Dedifferentiated amniotic fluid mesenchymal stem cell (primary cell): ENCODE measurements around the gene ACOT9.
"Not testable (repeated sequence)": the region's sequence is repeated elsewhere in the genome, so short reads cannot be mapped to it uniquely, and the experiment has no call there.

Experiments used
- DNase-seq: peaks from one replicate; pipeline ENCODE4 v3.0.0-alpha.2; 2016; ENCODE audit errors: extremely low spot score

The ACOT9 gene

DNA sequence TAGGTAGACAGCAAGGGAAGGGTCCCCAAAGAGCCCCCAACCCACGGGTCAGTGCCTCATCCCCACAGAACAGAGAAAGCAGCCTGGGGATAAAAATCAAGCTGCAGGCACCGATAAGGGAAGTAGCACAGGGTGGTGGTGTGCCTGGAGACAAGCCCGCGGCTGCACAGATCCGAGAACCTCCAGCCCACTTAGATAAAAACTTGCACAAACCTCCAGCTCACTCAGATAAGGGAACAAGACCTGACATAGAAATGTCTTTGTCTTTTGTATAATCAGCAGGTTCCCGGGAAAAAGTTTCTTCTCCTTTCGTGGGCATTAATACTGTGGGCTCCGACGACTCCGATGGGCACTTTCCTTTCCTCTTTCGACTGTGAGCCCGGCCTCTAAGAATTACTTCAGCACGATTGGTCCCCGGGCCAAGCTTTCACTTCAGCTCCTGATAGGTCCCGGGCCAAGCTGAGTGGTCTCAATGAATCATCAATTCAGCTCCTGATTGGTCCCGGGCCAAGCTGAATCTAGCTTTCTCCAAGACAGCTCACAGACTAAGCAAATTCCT, 43.4 kb downstream of the ACOT9 start:
- no peak for DNase-seq

DNA sequence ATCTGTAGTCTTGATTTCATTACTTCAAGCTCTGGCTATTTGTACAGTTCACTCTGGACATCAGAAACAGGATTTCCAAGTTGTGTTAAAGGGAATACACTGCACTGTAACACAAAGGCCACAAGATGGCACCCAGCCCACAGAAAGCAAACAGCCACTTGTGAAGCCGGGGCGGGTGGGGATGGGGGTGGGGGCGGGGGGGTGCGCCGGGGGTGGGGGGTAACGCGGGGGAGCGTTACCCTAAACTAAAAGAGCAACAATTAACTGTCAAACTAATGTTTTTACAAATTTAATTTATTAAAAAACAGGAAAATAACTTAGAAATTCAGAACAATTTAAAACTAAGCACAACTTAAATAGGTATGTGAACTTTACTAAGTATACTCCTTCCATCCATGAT, 48.5 kb downstream of the ACOT9 start:
- peak; percentile 42 for DNase-seq

DNA sequence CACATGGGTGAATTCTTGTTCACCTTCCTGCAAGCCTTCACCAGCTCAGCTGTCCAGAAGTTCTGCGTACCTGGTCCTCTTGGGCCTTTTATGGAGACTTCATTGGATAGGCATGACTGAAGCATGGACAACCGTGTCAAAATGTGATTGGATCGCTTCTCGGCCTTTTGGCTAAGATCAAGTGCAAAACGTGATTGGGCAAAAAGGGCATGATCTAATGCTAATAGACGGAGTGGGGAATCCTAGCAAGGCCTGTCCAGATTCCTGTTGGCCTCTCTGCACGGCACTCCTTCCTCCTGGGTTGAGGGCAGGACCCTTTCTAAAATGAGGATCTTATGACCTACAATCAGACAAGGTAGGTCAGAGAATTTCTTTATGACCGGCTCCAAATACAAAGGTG, 50.9 kb downstream of the ACOT9 start:
- DNase-seq, result no peak

- not testable (repeated sequence) for DNase-seq
Observed at GRCh38 chrX:23676486-23676885, 66.6 kb downstream of the ACOT9 start.

GRCh38 chrX:23673108-23673507, 70.0 kb downstream of the ACOT9 start:
- no peak for DNase-seq

- no peak for DNase-seq
Observed at GRCh38 chrX:23670528-23670927, 72.5 kb downstream of the ACOT9 start.

DNA sequence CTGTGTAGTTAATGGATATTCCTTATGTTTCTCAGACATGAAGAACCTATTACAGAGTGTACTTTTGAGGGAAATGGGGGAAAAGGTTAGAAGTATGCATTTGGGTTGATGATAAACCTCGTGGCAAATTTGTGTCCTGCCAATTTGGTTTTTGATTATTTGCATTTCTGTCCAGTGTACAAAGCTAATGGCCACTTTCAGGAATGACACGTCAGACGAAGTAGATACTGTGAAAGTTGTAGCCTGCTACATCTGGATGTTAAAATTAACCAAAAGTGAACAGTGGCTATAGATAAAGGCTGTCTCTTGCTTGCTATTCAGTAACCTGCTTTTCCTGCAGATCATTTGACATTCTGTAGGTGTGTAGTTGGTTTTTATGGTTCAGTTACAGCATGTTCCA, 74.7 kb downstream of the ACOT9 start:
- DNase-seq, result no peak

DNA sequence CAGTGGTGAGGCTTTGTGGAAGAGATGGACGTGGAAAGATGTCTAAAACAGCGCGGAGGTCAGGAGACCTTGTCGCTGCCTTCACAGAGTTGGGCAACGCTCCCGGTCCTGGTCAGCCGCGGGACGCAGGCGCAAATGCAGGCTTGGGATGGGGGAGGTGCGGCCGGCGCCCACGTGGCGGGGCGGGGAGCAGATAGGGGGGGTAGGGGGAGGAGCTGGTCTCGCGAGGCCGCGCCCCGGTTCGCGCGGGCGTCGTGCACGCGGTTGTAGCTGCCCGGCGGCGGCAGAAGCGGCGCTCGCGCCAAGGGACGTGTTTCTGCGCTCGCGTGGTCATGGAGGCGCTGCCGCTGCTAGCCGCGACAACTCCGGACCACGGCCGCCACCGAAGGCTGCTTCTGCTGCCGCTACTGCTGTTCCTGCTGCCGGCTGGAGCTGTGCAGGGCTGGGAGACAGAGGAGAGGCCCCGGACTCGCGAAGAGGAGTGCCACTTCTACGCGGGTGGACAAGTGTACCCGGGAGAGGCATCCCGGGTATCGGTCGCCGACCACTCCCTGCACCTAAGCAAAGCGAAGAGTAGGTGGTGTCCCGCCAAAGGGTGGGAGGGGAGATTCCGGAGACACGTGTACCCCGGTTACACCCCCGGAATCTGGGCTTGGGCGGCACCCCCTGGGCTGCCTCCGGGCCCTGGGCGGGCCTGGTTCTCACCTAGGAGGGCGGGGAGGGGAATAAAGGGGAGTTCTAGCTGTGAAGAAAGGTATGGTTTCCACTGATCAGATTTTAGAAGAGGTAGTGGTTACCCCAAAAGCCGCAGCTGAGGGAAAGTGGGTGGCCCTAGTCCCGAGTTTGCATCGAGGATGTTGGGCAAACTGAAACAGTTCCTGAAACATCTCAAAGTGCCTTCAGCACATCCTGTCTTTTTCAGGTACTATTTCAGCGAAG, 75.6 kb downstream of the ACOT9 start, which contains the start of gene PRDX4:
PRDX4 (plus strand) TSS at position 255 of the 939 bp plus-strand sequence; CDS start at position 333, 78 bp downstream.
- peak; percentile 68 for DNase-seq

- DNase-seq, result no peak
Observed at GRCh38 chrX:23666282-23666681, 76.8 kb downstream of the ACOT9 start.

DNA sequence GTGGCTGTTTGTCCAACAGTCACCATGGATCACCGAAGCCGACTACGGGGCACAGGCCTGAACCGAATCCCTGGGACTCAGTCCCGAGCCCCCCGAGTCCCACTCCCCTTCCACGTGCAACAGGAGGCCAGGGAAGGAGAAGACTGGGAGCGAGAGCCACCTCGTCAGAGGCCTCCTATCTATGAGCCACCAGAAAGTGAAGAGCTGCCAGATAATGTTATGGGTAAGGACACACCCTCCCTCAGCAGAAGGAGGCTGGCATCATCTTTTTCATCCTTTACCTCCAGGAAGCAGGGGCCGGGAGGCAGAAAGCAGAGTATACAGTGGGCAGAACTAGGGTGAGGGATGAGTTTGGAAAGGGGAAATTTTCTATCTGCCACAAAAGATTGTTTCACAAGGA, 78.6 kb downstream of the ACOT9 start:
- DNase-seq, result no peak

DNA sequence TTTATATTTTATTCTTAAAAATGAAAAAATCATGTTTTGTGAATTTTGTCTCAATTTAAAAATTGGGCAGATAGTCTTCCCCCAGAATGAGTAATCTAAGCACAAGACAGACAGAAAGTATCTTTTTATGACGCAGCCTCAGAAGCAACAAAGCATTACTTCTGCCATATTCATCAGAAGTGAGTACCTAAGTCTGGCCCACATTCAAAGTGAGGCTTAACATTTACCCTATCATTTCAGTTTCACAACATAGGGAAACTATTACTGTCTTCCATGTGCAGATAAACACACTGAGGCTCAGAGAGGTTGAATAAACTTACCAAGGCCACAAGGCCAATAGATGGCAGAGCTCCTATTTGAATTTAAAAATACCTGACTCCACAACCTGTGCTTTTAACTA, 80.2 kb downstream of the ACOT9 start:
- DNase-seq, result no peak

DNA sequence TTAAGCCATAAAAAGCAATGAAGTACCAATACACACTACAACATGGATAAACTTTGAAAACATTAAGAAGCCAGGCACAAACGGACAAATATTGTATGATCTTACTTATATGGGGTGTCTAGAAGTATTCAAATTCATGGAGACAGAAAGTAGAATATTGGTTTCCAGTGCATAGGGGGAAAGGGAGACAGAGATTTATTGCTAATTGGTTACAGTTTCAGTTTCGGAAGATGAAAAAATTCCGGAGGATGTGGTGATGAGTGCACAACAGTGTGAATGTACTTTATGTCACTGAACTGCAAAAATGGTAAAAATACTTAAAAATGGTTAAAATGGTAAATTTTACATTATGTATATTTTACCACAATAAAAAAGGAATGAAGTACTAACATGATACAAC, 80.9 kb downstream of the ACOT9 start:
- no peak for DNase-seq

DNA sequence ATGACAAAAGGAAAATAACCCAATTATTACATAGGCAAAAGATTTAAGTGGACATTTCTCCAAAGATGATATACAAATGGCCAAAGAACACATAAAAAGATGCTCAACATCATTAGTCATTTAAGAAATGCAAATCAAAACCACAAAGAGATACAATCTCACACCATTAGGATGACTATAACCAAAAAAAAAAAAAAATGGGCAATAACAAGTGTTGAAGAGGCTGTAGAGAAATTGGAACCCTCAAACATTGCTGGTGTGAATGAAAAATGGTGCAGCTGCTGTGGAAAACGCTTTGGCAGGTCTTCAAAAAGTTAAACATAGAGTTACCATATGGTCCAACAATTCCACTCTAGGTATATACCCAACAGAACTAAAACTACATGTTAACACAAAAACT, 81.4 kb downstream of the ACOT9 start:
- no peak for DNase-seq

- no peak for DNase-seq
Observed at GRCh38 chrX:23660766-23661132, 82.3 kb downstream of the ACOT9 start.

- not testable (repeated sequence) for DNase-seq
Observed at GRCh38 chrX:23660083-23660765, 82.9 kb downstream of the ACOT9 start.

DNA sequence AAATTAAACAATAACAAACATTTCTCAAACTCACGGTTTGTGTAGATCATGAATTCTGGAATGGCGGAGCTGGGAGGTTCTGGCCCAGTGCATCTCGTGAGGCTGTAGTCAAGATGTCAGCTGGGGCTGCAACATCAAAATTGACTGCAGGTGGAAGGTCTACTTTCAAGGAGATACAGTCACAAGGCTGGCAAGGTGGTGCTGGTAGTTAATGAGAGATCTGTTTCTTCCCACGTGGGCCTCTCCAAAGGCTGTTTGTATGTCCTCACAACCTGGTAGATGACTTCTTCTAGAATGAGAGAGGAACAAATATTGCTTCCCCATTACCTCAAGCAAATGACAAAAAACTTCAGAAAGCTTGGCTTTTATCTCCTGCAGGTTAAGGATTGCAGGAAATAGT, 83.7 kb downstream of the ACOT9 start:
- no peak for DNase-seq

GRCh38 chrX:23656684-23657083, 86.4 kb downstream of the ACOT9 start:
- DNase-seq, result no peak

DNA sequence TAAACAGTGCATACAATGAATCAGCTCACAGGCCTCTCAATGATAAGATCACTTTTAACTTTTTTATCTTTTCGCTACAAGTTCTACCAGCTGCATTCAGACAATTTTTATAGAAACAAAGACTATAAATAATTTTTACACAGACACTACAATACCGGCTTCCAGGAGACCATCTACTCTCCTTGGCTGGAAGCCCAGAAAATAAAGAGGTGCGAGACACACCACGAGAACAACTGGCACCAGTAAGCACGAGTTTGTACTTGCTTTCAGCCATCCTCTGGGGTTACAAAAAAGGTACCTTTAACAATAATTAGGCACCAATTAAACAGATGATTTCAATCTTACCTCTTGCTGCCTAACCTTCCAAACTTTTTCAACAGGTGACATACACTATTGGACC, 87.0 kb downstream of the ACOT9 start:
- no peak for DNase-seq
